GM12875 (cell line): ENCODE results near the gene TUBB2B.

Source experiments
- H3K4me3 ChIP-seq: one replicate; pipeline ENCODE4 v1.5.1; 2011; ENCODE audit warnings: low read depth, low read length, control low read depth
- CTCF ChIP-seq: IDR thresholded peaks from 2 replicates; pipeline ENCODE4 v1.5.1; 2011; ENCODE audit warnings: low read depth, mild to moderate bottlenecking, control low read depth, inconsistent platforms, low read length, moderate library complexity, borderline replicate concordance; ENCODE audit not compliant: insufficient read depth

The TUBB2B gene

GRCh38 chr6:3220366-3220765, 7.1 kb downstream of the TUBB2B start:
- H3K4me3 ChIP-seq = no peak overlapping the region
- no peak for TF ChIP-seq CTCF

- no peak overlapping the region for H3K4me3 ChIP-seq
These were observed 9.2 kb downstream of the TUBB2B start for GRCh38 chr6:3218266-3218665.

DNA sequence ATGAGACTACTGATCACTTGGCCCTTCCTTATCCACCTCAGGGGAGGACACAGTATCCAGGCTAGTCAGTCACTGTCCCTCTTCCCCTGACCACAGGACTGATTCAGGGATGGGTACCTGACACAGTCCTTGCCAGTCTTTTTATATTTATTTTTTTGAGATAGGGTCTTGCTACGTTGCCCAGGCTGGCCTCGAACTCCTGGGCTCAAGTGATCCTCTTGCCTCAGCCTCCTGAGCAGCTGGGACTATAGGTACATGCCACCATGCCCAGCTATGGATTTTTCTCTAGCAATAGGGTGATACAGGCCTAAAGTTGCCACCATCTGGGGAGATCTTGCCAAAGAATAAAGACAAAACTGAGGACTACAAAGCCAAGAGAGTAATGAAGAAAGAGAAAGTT, 10.2 kb downstream of the TUBB2B start:
- no peak for TF ChIP-seq CTCF
- no peak overlapping the region for H3K4me3 ChIP-seq

More at GRCh38 chr6:3218266-3218665, 9.2 kb downstream of the TUBB2B start:
- no peak for TF ChIP-seq CTCF

DNA sequence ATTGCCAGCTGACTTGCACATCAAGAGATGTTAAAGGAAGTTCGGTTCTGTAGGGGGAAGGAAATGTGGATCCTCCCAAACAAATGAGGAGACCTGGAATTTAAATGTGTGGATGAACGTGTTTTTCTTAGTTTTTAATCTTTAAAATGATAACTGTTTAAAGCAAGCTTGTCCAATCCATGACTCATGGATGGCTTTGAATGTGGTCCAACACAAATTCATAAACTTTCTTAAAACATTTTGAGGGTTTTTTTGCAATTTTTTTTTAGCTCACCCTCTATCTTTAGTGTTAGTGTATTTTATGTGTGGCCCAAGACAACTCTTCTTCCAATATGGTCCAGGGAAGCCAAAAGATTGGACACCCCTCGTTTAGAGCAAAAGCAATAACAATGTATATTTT, 12.6 kb downstream of the TUBB2B start:
- TF ChIP-seq CTCF = no peak
- no peak overlapping the region for H3K4me3 ChIP-seq

DNA sequence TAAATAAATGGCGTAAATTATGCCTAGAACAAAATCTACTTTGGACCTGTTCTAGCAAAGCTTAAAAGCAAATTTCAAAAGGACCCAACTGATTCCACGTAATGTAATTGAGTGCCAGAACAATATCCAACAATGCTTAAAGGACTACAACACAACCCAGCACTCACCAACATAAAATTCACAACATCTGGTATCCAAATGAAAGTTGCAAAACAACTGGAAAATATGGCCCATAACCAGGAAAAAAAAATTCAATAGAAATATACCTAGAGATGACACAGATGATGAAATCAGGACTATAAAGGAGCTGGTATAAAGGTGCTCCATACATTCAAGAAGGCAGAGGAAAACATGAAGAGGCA, 14.1 kb downstream of the TUBB2B start:
- H3K4me3 ChIP-seq = no peak overlapping the region
- TF ChIP-seq CTCF = no peak

GRCh38 chr6:3212261-3212660, 15.2 kb downstream of the TUBB2B start:
- TF ChIP-seq CTCF = no peak
- H3K4me3 ChIP-seq = no peak overlapping the region

DNA sequence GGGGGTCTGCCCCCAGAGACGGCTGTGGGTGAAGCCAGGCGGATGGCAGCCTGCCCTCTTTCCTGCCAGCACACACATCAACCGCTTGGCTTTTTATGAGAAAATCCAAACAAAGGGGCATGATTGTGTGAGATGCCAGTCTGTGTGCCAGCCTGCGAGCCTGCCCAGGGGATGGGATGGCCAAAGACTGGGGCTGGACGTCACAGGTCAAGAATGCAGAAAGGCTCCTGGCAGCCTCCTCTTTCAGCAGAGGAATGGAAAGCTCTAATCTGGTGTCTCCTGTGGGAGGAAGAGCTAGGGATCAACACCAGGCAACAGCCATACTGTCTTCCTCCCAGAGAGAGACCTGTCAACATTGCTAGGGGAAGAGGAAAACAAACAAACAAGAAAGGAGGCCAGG, 15.8 kb downstream of the TUBB2B start:
- H3K4me3 ChIP-seq = no peak overlapping the region
- no peak for TF ChIP-seq CTCF
